Stimulated activated naive B cell treated with anti-CD40 and anti-IgM and Interleukin-4, amounts not matched to agents 10 μg/mL and 1 μg/mL and 100 μg/mL, for 72 hours (primary cell): ENCODE measurements around the gene LZTS3.
"Not testable (repeated sequence)": the region's sequence is repeated elsewhere in the genome, so short reads cannot be mapped to it uniquely, and the experiment has no call there.

ENCODE experiments used
- ATAC-seq, 2 donors: fragments of 150-1000 bp; cut with Tn5 transposase; replicated peaks; 2 replicates each; pipeline ENCODE4 v1.10.0; 2021; ENCODE audit warnings: moderate library complexity in 1 of 2
- DNase-seq: peaks from one replicate; pipeline ENCODE4 v3.0.0; 2021
- H3K27ac Mint-ChIP-seq: one replicate; pipeline ENCODE4 v1.8.0; 2022; ENCODE audit warnings: mild to moderate bottlenecking, mixed read lengths
- H3K27me3 Mint-ChIP-seq, 2 donors: one replicate each; pipeline ENCODE4 v1.8.0; 2022; ENCODE audit warnings: mixed read lengths in 2 of 2
- H3K36me3 Mint-ChIP-seq, 2 donors: one replicate each; pipeline ENCODE4 v1.8.0; 2022; ENCODE audit warnings: mixed read lengths in 2 of 2, mild to moderate bottlenecking in 1 of 2
- H3K4me1 Mint-ChIP-seq, 2 donors: one replicate each; pipeline ENCODE4 v1.8.0; 2022; ENCODE audit warnings: mixed read lengths in 2 of 2, mild to moderate bottlenecking in 1 of 2
- H3K4me3 Mint-ChIP-seq, 2 donors: one replicate each; pipeline ENCODE4 v1.8.0; 2022; ENCODE audit warnings: mild to moderate bottlenecking in 2 of 2, mixed read lengths in 2 of 2, moderate library complexity in 1 of 2
- H3K9me3 Mint-ChIP-seq, 2 donors: one replicate each; pipeline ENCODE4 v1.8.0; 2022; ENCODE audit warnings: mixed read lengths in 2 of 2, mild to moderate bottlenecking in 1 of 2

Gene LZTS3

GRCh38 chr20:3124773-3125560 is 48.4 kb downstream of the LZTS3 start:
- H3K9me3 Mint-ChIP-seq, ATAC-seq, H3K27me3 Mint-ChIP-seq, H3K27ac Mint-ChIP-seq, H3K4me1 Mint-ChIP-seq, H3K4me3 Mint-ChIP-seq, DNase-seq: not testable (repeated sequence)
- H3K36me3 Mint-ChIP-seq = peaks cover 46 to 54% of the 10 kb centered on the region in 2 donors

GRCh38 chr20:3124163-3124562 is 49.2 kb downstream of the LZTS3 start:
- not testable (repeated sequence) for H3K9me3 Mint-ChIP-seq, H3K4me3 Mint-ChIP-seq, ATAC-seq, DNase-seq, H3K27me3 Mint-ChIP-seq, H3K27ac Mint-ChIP-seq, H3K4me1 Mint-ChIP-seq
- H3K36me3 Mint-ChIP-seq = peaks cover 46 to 56% of the 10 kb centered on the region in 2 donors

GRCh38 chr20:3123542-3123941 is 49.8 kb downstream of the LZTS3 start:
- peaks cover 7 to 9% of the 10 kb centered on the region in 2 donors for H3K9me3 Mint-ChIP-seq
- no peak overlapping the region for H3K27ac Mint-ChIP-seq
- H3K36me3 Mint-ChIP-seq = peaks cover 48 to 57% of the 10 kb centered on the region in 2 donors
- peaks cover 2 to 8% of the 10 kb centered on the region in 2 donors for H3K4me1 Mint-ChIP-seq
- no peaks in the 10 kb centered on the region for H3K27me3 Mint-ChIP-seq
- H3K4me3 Mint-ChIP-seq = no peak overlapping the region
- no peak for ATAC-seq
- DNase-seq = no peak

- Mint-ChIP-seq H3K9me3 (peaks cover 7 to 9% of the 10 kb centered on the region in 2 donors), H3K4me1 (peaks cover 4 to 8% of the 10 kb centered on the region in 2 donors), H3K36me3 (peaks cover 48 to 60% of the 10 kb centered on the region in 2 donors), H3K4me3 (no peak overlapping the region), H3K27ac (peak overlapping the region; percentile 51), H3K27me3 (no peaks in the 10 kb centered on the region)
- ATAC-seq (peak; percentile 60 to 67), DNase-seq (no peak)
Measured at GRCh38 chr20:3121955-3122610, 51.3 kb downstream of the LZTS3 start.

- Mint-ChIP-seq H3K27me3 (no peaks in the 10 kb centered on the region), H3K4me1 (peaks cover 5 to 8% of the 10 kb centered on the region in 2 donors), H3K4me3 (no peak overlapping the region), H3K9me3 (peaks cover 7 to 9% of the 10 kb centered on the region in 2 donors), H3K27ac (no peak overlapping the region), H3K36me3 (peaks cover 47 to 60% of the 10 kb centered on the region in 2 donors)
- ATAC-seq (peak in 1 of 2 donors; percentile 46), DNase-seq (no peak)
Measured at GRCh38 chr20:3121271-3121911, 52.0 kb downstream of the LZTS3 start.

- no peaks in the 10 kb centered on the region for H3K27me3 Mint-ChIP-seq
- H3K9me3 Mint-ChIP-seq = peaks cover 5 to 9% of the 10 kb centered on the region in 2 donors
- no peak for DNase-seq
Measured at GRCh38 chr20:3119044-3119443, 54.3 kb downstream of the LZTS3 start.

GRCh38 chr20:3117839-3118379 is 55.4 kb downstream of the LZTS3 start:
- not testable (repeated sequence) for H3K9me3 Mint-ChIP-seq, H3K4me3 Mint-ChIP-seq, H3K27me3 Mint-ChIP-seq, H3K27ac Mint-ChIP-seq, DNase-seq
- H3K36me3 Mint-ChIP-seq = peaks cover 40 to 55% of the 10 kb centered on the region in 2 donors
- peaks cover 5 to 15% of the 10 kb centered on the region in 2 donors for H3K4me1 Mint-ChIP-seq
- ATAC-seq = peak; percentile 77 to 82

More at GRCh38 chr20:3119044-3119443, 54.3 kb downstream of the LZTS3 start:
- H3K27ac Mint-ChIP-seq = no peak overlapping the region
- H3K36me3 Mint-ChIP-seq = peaks cover 36 to 54% of the 10 kb centered on the region in 2 donors
- peaks cover 5 to 15% of the 10 kb centered on the region in 2 donors for H3K4me1 Mint-ChIP-seq
- no peak for ATAC-seq
- H3K4me3 Mint-ChIP-seq = no peak overlapping the region

- Mint-ChIP-seq H3K4me3 (no peak overlapping the region), H3K36me3 (peaks cover 32 to 48% of the 10 kb centered on the region in 2 donors), H3K27me3 (no peaks in the 10 kb centered on the region), H3K9me3 (peaks cover 0 to under 1% of the 10 kb centered on the region in 2 donors), H3K27ac (no peak overlapping the region), H3K4me1 (peaks cover 8 to 13% of the 10 kb centered on the region in 2 donors)
- ATAC-seq = no peak
- DNase-seq = no peak
Measured at GRCh38 chr20:3116341-3116740, 57.0 kb downstream of the LZTS3 start.

GRCh38 chr20:3115190-3116107 is 57.9 kb downstream of the LZTS3 start:
- Mint-ChIP-seq H3K4me1 (peaks cover 6% of the 10 kb centered on the region in 2 donors), H3K27me3 (no peaks in the 10 kb centered on the region), H3K4me3 (no peak overlapping the region), H3K9me3 (no peaks in the 10 kb centered on the region), H3K27ac (no peak overlapping the region), H3K36me3 (peaks cover 28 to 46% of the 10 kb centered on the region in 2 donors)
- DNase-seq (no peak), ATAC-seq (peak; percentile 39 to 57)
